Middle frontal gyrus (tissue), 1 donor: ENCODE measurements around the gene LIMA1.
"Not testable (repeated sequence)": the region's sequence is repeated elsewhere in the genome, so short reads cannot be mapped to it uniquely, and the experiment has no call there.

ENCODE experiments used
- DNase-seq: peaks from one replicate; pipeline ENCODE4 v3.0.0-alpha.2; 2015; ENCODE audit warnings: low spot score; ENCODE audit errors: extremely low spot score

The LIMA1 gene

GRCh38 chr12:50187084-50187900, 96.0 kb downstream of the LIMA1 start:
- DNase-seq = no peak

- no peak for DNase-seq
Measured at GRCh38 chr12:50186681-50187080, 96.6 kb downstream of the LIMA1 start.

- no peak for DNase-seq
Measured at GRCh38 chr12:50185970-50186663, 97.2 kb downstream of the LIMA1 start.

GRCh38 chr12:50185301-50185895, 97.9 kb downstream of the LIMA1 start:
- DNase-seq = no peak

GRCh38 chr12:50184261-50184660, 99.1 kb downstream of the LIMA1 start:
- no peak for DNase-seq

GRCh38 chr12:50182461-50182860, 100.9 kb downstream of the LIMA1 start:
- no peak for DNase-seq

GRCh38 chr12:50181691-50182090, 101.6 kb downstream of the LIMA1 start:
- DNase-seq = no peak

- DNase-seq = no peak
Measured at GRCh38 chr12:50175716-50176026, 107.6 kb downstream of the LIMA1 start.

- DNase-seq = peak; percentile 76
Measured at GRCh38 chr12:50174971-50175715, 108.2 kb downstream of the LIMA1 start.

GRCh38 chr12:50167049-50167828, 116.1 kb downstream of the LIMA1 start, which contains the start of gene CERS5:
Gene CERS5, minus strand, starts transcription at chr12:50167369. Its CDS starts 72 bp downstream, at chr12:50167297.
- peak; percentile 94 for DNase-seq

- peak; percentile 3 for DNase-seq
Measured at GRCh38 chr12:50166799-50167048, 116.6 kb downstream of the LIMA1 start.

GRCh38 chr12:50164963-50165362, 118.4 kb downstream of the LIMA1 start:
- DNase-seq = no peak

- no peak for DNase-seq
Measured at GRCh38 chr12:50162230-50162629, 121.1 kb downstream of the LIMA1 start.

- no peak for DNase-seq
Measured at GRCh38 chr12:50160643-50161042, 122.7 kb downstream of the LIMA1 start.

GRCh38 chr12:50157259-50157658, 126.1 kb downstream of the LIMA1 start:
- DNase-seq = no peak

GRCh38 chr12:50156641-50157040, 126.7 kb downstream of the LIMA1 start:
- DNase-seq = no peak

GRCh38 chr12:50154947-50155346, 128.4 kb downstream of the LIMA1 start:
- not testable (repeated sequence) for DNase-seq

- DNase-seq = no peak
Measured at GRCh38 chr12:50151047-50151687, 132.2 kb downstream of the LIMA1 start.

GRCh38 chr12:50149311-50149710, 134.0 kb downstream of the LIMA1 start:
- no peak for DNase-seq

- DNase-seq = not testable (repeated sequence)
Measured at GRCh38 chr12:50148011-50148410, 135.3 kb downstream of the LIMA1 start.

GRCh38 chr12:50147281-50147680, 136.0 kb downstream of the LIMA1 start:
- DNase-seq = no peak
